GM12865 (cell line): ENCODE measurements around the gene ZNF584.

ENCODE experiments used
- DNase-seq: peaks from one replicate; pipeline ENCODE4 v3.0.0; 2010; ENCODE audit warnings: low read depth
- H3K4me3 ChIP-seq: 2 replicates; pipeline ENCODE4 v1.5.1; 2011; ENCODE audit warnings: mild to moderate bottlenecking, low read depth, low read length, control low read depth
- CTCF ChIP-seq: IDR thresholded peaks from 2 replicates; pipeline ENCODE4 v1.5.1; 2011; ENCODE audit warnings: low read length, control low read depth, low read depth, inconsistent platforms; ENCODE audit not compliant: insufficient read depth; ENCODE audit errors: missing control alignments

Gene ZNF584

GRCh38 chr19:58380662-58381459 is 27.6 kb upstream of the ZNF584 start, which contains the start of gene ZNF837:
TSS of gene ZNF837 (minus strand) at chr19:58381030. CDS start at chr19:58369332, 11,698 bp downstream.
- peak; percentile 2 for TF ChIP-seq CTCF
- peak; percentile 100 for DNase-seq
- peak within 1 kb of the TSS; percentile 84 for H3K4me3 ChIP-seq

GRCh38 chr19:58381460-58382212 is 26.8 kb upstream of the ZNF584 start:
- DNase-seq = no peak
- no peak for TF ChIP-seq CTCF
- H3K4me3 ChIP-seq = peak overlapping the region; percentile 77

GRCh38 chr19:58382997-58383603 is 25.3 kb upstream of the ZNF584 start:
- no peak for DNase-seq
- TF ChIP-seq CTCF = no peak
- no peak overlapping the region for H3K4me3 ChIP-seq

GRCh38 chr19:58385313-58385890 is 23.0 kb upstream of the ZNF584 start:
- DNase-seq = no peak
- no peak for TF ChIP-seq CTCF
- H3K4me3 ChIP-seq = peak overlapping the region; percentile 88

- peak; percentile 68 for DNase-seq
- no peak for TF ChIP-seq CTCF
- H3K4me3 ChIP-seq = peak overlapping the region; percentile 88
Observed at GRCh38 chr19:58385891-58386575, 22.4 kb upstream of the ZNF584 start.

- peak; percentile 99 for DNase-seq
- no peak for TF ChIP-seq CTCF
Observed at GRCh38 chr19:58386576-58387337, 21.7 kb upstream of the ZNF584 start, which contains the start of gene RPS5. TSS of gene RPS5 (plus strand) at chr19:58387269. CDS start at chr19:58388138, 869 bp downstream.

More at GRCh38 chr19:58386576-58387337, 21.7 kb upstream of the ZNF584 start, which contains the start of gene RPS5:
- peak within 1 kb of the TSS; percentile 88 for H3K4me3 ChIP-seq
